ENCODE results near the gene OR52D1. TPM values are rescaled to one million over a fixed set of nuclear protein-coding genes. Genes with fewer than 3 reads are reported as not detected.

Gene OR52D1
- total RNA-seq: not detected in 2 replicates

DNA sequence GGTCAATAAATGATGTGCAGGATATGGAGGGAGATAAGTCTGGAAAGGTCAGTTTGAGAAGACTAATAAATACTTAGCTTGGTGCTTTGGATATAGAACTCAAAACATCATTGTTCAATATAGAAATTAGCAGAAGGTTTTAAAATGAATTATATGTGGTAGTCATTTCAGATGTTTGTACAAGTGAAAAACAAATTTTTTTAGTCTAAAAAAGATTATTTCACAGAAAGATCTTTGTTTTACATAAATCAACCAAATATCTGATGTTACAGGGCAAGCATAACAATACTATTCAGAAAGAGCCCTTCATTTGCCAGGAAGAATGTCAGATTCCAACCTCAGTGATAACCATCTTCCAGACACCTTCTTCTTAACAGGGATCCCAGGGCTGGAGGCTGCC is at the start of gene OR52D1:
TSS of gene OR52D1 (plus strand) at position 301 of the 400 bp plus-strand sequence. CDS start at position 323, 22 bp downstream.
- DNase-seq: no peak

DNA sequence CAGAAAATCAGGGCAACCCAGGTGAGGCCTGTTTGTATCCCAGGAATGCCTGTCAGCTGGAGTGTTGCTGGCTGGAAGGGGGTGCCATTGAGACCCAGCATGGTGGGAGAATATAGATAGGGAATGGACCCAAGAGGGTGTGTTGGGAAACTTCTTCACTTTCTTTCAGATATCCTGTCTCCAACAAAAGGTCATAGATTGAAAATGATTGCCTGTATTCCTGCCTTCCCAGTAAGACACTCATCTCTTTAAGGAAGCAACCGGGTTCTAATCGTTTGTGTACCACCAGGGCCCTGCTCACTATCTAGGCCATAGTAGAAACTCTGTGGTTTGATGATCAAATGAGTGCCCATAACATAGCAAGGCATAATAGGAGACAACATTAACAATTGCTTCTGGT is 47.1 kb upstream of the OR52D1 start, which contains the start of gene OR51I1:
TSS of gene OR51I1 (minus strand) at position 101 of the 400 bp plus-strand sequence. CDS start at position 101, 0 bp downstream.
- no peak for DNase-seq

DNA sequence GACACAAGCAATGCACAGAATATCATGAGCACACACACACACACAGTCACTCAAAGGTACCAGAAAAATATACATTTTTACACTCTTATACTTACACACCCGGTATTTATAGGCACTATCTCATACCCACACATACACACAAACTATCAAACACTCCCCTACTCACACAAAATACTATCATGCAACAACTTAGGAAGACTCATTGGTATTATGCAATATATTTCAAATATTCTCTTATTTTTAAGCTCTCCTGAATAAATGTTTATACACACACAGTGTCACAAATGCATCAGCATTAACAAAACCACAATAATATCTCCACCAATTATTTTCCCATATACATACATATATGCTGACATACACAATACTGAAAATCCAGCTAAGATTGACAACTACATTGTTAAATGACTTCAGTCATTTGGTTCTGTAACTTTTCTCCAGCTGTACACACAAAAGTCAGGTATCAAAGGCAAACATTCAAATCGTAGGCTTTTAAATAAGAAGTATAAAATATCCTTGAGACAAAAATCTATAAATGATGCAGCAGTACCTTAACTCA is 44.6 kb upstream of the OR52D1 start:
- DNase-seq: no peak

DNA sequence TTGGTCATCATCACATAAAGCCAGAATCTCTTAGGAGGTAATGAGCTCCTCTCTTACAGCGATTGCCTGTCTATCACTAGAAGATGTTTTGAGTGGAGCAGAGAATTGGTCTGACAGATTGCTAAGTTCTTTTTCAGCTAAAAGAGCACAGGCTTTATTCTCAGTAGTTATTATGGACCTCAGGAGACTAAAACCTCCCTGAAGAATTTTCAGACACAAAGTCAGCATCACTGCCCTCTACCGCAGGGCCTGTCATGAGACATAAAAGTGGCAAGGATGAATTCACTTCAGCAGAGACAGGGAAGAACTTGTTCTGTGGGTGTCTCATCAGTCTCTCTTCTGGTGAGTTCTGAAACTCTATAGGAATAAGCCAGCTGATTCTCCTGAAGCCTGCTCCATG is 39.5 kb upstream of the OR52D1 start, which contains the start of gene OR51I2:
TSS of gene OR51I2 (plus strand) at position 301 of the 400 bp plus-strand sequence. CDS start 4,166 bp downstream, outside the sequence.
- DNase-seq: no peak

DNA sequence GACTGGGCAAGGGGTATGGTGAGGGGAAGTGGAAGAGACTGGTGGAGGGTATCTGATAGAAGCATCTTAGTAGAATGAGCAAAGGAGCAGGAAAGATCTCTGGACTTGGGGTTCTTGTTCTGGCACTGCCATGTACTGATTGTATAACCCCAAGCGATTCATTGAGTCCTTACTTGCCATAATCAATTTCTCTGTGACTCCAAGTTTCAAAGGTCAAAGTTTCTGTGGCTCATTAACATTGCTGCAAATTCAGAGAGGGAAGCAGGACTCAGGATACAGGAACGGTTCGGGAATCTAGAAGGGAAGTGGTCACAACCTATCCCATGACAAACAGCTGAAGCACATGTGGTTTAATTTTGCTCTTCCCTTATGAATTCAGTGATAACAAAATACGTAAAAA is 39.1 kb upstream of the OR52D1 start:
- no peak for DNase-seq

DNA sequence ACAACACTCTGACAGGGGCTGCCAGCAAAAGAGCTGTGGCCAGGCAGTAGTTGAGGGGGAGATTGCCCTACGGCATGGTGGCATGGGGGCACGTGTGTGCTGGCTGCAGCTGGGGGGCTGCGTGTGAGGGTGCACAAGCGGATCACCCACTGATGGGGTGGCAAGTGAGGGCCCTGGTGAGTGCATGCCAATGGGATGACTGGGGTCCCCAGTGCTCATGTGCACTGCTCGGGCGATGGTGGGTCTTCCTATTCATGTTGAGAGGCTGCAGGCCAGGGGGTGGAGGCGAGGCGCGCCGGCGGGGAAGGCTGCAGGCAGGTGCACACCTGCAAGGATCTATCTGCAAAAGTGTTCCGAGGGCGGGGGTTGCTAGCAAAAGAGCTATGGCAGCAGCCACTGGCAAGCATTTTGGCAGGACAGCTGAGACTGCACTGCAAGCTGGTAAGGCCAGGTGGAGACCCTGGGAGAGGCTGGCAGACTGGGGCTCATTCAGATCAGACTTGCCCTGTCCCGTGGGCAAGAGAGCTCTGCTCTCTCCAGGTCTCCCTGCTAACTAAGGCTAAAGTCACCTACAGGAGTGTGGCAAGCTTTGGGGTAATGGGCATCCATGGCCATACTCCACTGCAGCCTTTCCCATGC is 27.4 kb upstream of the OR52D1 start:
- DNase-seq: no peak

DNA sequence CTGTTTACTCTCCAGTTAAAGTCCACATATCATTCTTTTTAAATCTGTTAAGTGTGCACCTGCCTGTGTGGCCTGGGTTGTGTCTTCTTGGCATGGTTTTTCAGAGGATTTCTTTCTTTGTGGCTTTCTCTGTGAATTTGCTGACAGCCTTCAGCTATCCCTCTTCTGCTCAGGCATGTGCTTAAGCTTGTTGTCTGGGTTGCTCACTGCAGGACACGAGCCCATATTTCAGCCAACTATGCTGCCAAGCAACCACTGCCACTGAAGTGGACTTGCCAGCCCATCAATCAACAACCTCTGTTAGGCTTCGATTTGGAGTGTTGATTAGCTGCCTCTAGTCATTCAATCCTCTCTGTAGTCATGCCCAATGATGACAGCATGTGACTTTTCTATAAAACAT is 21.0 kb upstream of the OR52D1 start:
- no peak for DNase-seq

DNA sequence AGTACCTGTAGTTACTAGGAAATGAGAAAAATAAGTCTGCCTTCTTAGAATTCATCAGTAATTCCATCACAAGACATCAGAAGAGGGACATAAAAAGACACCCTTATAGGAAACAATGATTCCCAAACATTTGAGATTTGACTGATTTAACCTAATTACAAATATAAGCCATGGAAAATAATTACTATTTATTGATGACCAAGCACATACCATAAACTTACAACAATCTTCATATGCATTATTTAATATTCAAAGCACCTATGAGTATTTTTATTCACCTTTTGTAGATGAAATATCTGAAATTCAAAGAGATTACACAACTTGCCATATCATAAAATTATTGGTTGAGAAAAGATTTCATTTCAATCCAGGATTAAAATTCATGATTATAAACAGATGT is 14.6 kb upstream of the OR52D1 start:
- DNase-seq: no peak

DNA sequence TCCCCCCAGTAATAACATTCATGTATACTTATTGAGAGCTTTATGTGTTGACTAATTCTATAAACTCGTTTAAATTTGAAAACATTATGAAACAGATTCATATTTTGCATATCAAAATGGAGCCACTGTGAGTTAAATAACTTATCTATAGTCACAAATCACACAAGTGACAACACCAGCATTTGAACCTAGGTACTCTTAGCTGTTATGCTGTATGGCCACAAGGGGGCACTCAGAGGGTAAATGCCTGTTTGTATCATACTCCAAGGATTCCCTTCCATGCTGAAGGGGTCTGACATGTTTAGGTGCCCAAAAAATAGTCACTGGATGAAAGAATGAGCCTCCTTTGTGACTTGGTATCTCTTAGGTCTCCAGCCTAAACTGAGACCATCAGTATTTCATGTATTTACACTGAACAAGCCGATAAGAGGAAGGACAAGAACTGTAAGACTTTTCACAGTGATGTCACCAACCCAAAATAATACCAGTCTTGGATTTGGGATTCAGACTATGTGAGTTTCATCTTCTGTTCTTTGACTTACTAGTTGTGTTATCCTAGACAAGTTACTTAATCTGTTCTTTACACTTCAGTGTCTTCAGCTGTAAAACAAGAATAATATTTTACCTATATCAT is 12.2 kb upstream of the OR52D1 start:
- peak; percentile 72 for DNase-seq

DNA sequence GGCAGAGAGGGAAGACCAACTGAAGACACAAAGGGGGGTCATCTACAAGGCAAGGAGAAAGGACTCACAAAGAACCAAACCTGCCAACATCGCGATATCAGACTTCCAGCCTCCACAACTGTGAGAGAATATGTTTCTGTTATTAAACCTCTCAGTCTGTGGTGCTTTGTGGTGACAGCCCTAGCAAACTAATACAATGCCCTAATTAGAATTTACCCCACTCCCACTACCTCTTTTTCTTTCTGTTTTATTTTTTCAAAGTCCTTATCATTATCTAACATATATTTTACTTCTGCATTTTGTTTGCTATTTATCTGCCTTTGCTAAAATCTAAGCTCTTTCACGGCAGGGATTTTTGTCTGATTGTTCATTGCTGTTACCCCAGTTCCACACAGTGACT is 2.5 kb upstream of the OR52D1 start:
- no peak for DNase-seq

DNA sequence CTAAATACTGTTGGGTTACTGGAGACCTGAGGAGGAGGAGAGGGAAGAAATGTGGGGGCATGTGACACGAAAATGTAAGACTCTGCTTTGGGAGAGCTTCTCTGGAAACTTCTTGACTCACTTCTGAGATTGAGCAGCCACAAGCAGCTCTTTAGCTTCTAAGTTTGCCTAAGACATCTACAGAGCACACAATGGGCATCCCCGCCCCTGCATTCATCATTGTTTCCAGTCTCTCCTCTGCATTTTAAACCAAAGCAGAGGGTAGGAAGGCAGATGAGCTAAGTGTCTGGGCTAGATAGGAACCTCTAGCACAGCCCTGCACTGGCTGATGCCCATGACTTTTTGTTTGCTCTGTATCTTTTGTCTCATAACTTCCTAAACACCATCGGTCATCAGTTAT is 2.1 kb upstream of the OR52D1 start:
- DNase-seq: no peak

DNA sequence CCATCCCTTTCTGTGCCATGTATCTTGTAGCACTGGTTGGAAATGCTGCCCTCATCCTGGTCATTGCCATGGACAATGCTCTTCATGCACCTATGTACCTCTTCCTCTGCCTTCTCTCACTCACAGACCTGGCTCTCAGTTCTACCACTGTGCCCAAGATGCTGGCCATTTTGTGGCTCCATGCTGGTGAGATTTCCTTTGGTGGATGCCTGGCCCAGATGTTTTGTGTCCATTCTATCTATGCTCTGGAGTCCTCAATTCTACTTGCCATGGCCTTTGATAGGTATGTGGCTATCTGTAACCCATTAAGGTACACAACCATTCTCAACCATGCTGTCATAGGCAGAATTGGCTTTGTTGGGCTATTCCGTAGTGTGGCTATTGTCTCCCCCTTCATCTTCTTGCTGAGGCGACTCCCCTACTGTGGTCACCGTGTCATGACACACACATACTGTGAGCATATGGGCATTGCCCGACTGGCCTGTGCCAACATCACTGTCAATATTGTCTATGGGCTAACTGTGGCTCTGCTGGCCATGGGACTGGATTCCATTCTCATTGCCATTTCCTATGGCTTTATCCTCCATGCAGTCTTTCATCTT is 414 bp downstream of the OR52D1 start:
- DNase-seq: no peak

DNA sequence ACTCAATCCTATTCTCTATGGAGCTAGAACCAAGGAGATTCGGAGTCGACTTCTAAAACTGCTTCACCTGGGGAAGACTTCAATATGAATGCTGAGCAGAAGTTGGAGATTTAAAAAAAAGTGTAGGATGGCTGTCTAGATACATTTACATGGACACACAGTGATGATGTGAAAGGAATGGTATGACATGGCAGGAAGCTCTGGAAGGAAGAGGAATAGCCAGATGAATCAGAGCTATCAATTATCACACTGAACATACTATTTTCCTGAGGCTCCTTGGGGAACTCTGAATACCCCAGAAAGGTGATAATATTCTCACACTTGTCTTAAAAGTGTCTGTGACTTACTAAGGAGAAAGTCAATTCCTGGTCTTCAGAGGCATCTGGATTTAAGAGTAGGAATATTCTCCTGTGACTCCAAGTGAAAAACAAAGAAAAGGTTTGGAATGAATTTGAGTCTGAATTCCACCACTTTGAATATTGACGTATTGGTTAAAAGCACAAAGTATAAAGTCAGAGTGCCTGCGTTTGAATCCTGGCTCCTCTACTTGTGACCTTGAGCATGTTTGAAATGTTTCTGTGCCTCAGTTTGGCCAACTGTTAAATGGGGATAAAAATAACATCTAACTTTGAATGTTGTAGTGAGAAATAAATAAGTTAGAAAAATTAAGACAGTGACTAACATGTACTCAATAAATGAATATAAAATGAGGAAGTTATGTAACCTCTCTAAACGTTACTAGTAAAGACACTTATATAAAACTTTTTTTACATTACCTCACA is 1.3 kb downstream of the OR52D1 start:
- no peak for DNase-seq

DNA sequence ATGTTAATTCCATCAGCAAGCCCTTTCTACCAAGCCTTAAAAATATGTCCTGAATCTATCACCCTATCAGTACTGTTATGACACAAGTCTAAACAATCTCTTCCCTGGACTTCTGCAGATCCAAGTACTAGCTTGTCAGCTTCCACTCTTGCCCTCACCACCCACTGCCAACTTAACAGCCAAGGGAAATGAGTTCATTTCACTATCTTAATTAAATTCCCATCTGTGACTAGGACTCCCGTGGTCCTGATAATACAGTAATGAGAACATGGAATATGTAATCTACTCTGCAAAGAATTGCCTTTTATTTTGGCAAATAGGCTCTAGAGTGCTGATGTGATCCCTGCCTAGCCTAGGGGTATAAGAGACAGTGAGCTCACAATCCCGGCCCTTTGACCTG is 11.2 kb downstream of the OR52D1 start:
- no peak for DNase-seq

DNA sequence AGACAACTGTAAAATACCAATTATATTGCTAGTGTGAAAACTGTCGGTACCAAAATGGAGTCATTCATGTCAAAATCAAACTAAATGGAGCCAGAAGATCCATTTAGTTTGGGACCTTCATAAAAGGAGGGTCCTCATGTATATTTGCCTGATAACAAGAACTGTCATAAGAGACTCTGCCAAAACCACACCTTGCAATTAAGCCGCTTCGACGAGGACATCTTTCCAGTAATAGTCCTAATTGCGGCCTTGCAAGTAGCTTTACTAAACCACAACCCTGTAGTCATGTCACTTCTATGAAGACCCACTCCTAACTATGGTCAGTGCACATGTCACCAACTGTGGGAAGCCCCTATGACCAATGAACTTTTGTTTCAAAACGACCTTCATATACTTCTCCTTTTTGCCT is 11.9 kb downstream of the OR52D1 start:
- DNase-seq: no peak

DNA sequence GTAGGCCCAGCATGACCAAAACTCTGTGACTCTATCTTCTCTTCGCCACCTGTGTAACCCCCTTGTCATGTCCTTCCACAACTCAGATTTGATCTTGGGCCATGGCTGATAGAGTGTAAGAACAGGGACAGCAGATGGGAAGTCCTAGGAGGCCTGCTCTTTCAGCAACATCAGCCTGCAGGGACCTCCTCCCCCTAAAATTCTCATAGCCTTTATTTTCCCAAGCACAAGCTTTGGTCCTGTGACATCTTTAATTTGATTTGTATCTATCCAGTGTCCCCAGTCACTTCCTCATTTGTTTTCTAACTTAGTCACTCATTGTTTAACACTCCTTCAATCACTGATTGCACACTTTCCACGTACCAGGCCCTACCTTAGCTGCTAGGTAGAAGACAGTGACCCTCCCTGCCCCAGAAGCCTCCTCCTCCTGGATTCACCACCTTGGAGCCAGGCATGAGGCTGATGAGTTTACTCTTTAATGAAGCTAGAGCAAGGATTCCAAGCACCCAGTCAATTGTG is 16.0 kb downstream of the OR52D1 start:
- DNase-seq: no peak

DNA sequence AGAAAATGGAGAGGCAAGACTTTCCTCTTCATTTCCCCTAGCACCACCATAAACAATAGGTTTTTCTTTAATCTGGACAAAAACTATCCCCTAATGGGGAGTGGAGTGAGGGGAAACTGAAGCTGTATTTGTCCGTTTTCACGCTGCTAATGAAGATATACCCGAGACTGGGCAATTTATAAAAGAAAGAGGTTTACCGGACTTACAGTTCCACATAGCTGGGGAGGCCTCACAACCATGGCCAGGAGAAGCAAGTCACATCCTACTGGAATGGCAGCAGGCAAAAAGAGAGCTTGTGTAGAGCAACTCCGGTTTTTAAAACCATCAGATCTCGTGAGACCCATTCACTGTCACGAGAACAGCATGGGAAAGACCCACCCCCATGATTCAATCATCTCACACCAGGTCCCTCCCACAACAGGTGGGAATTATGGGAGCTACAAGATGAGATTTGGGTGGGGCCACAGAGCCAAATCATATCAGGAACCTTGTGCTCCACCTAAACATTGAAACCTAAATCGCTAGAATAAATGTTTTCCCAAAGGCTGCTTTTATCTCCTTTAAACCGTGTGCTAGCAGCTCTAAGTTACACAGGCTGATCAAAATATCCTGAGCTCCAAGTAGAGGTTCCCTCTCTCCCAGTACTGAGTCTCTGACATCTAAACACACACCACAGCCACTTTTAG is 17.0 kb downstream of the OR52D1 start:
- DNase-seq: no peak

DNA sequence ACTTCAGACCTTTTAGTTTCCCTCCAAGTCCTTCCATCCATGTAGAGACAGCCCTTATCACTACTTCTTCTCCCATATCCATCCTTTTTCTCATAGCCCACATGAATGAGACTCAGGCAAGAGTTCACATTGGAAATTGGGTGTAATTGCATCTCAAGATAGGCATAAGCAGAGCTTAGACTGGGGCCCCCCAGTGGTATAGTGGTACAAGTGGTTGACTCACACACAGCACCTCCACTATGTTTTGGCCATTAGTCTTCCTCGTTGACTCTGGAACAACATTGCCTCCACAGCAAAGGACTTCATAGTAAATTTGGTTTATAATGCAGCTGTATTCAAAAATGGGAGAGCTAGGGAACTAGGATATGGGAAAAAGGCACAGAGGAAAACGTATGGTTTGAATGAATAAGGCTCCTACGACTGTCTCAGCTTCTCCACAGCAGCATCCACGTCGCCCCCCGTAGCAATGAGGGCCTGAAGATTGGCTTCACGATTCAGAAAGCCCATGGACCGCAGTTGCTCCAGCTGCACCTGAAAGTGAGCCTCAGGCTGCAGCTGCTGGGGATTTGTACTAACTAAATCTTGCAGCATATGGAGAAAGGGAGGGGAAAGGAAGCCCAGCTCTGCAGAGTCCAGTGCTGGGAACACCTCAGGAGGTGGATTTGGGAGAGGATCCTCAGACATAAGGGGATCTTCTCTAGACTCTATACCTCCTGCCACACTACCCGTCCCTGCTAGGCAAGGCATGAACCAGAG is 18.9 kb downstream of the OR52D1 start:
- no peak for DNase-seq

DNA sequence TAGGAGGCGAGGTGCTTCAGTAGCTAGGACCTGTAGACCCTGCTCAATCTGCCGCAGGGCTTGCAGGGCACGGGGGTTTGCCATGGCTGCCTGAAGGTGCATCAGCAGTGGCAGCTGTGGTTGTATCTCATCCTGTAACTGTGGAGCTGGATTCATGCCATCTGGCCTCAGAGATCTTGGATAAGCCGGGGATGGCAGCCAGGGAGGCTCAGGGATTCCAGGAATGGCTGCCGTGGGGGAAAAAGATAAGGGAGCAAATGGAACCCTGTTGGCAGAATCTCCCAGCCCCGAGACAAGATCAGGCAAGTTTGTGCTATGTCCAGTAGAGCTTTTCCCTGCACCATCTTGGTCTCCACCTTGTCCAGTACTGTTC is 19.4 kb downstream of the OR52D1 start:
- DNase-seq: no peak

DNA sequence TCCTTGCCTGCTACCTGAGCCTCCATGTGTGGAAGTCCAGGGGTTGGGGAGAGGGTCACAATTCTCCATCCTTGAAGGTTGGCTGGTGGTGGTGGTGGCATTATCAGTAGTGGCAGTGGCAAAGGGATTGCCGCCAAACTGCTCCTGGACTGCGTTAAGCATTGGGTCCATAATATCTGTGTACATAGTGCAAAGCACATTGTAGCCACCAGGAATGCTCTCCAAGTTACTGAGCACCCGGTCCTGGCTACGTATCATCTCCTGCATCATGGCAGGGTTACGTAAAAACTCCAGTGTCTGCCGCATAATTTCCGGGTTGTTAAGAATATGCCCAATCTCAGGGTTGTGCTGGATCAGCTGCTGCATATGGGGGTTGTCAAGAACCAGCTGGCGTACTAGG is 20.1 kb downstream of the OR52D1 start:
- no peak for DNase-seq

DNA sequence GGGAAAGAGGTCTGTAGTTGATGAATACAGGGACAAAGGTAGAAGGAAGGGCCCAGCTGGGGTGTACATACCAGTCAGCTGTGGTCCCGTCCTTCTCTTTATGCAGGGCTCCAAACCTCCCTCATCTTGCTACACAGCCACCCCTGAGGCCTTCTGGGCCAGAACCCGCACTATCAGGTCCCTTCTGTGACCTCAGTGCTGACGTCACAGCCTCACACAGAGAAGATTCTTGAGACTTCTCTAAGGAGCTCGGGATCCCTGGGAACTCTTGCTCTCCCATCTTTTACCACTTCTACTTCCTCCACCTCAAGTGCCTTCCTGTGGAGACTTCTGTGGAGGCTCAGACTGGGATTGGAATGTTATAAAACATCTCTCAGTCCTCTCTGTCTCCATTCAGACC is 21.3 kb downstream of the OR52D1 start, which contains the start of gene UBQLN3:
TSS of gene UBQLN3 (minus strand) at position 155 of the 400 bp plus-strand sequence. CDS start 399 bp downstream, outside the sequence.
- no peak for DNase-seq
